Stimulated activated CD4-positive, alpha-beta T cell treated with anti-CD3 and anti-CD28 coated beads, Interleukin-1b, Interleukin-23, amount 100 ng/mL, for 1 hour (primary cell): ENCODE measurements around the gene TMEM185B.
A peak's percentile ranks its signal among the peaks of the same experiment; 100 is the strongest.
"Not testable (repeated sequence)": the region's sequence is repeated elsewhere in the genome, so short reads cannot be mapped to it uniquely, and the experiment has no call there.

Experiments
- DNase-seq, 2 donors: peaks; one replicate each; pipeline ENCODE4 v3.0.0-alpha.2; 2020; ENCODE audit warnings: low read depth in 2 of 2

Gene TMEM185B

GRCh38 chr2:120208381-120209353 lies 14.5 kb downstream of the TMEM185B start:
- DNase-seq: no peak

GRCh38 chr2:120206022-120206581 lies 17.1 kb downstream of the TMEM185B start:
- no peak for DNase-seq

- DNase-seq: no peak
Measured at GRCh38 chr2:120204945-120205670, 18.1 kb downstream of the TMEM185B start.

GRCh38 chr2:120204417-120204816 lies 18.8 kb downstream of the TMEM185B start:
- DNase-seq: no peak

GRCh38 chr2:120204022-120204405 lies 19.2 kb downstream of the TMEM185B start:
- no peak for DNase-seq

GRCh38 chr2:120203251-120204021 lies 19.8 kb downstream of the TMEM185B start:
- DNase-seq: no peak

GRCh38 chr2:120199817-120200459 lies 23.3 kb downstream of the TMEM185B start:
- DNase-seq: not testable (repeated sequence)

- no peak for DNase-seq
Measured at GRCh38 chr2:120195553-120195952, 27.6 kb downstream of the TMEM185B start.

GRCh38 chr2:120192280-120192679 lies 30.9 kb downstream of the TMEM185B start:
- no peak for DNase-seq

- no peak for DNase-seq
Measured at GRCh38 chr2:120189189-120189588, 34.0 kb downstream of the TMEM185B start.

GRCh38 chr2:120182019-120182560 lies 41.1 kb downstream of the TMEM185B start:
- DNase-seq: no peak

- no peak for DNase-seq
Measured at GRCh38 chr2:120180066-120180465, 43.1 kb downstream of the TMEM185B start.

GRCh38 chr2:120179396-120179795 lies 43.8 kb downstream of the TMEM185B start:
- DNase-seq: no peak

- DNase-seq: no peak
Measured at GRCh38 chr2:120177973-120178372, 45.2 kb downstream of the TMEM185B start.

- peak; percentile 51 to 53 for DNase-seq
Measured at GRCh38 chr2:120177001-120177621, 46.1 kb downstream of the TMEM185B start.

GRCh38 chr2:120176526-120176925 lies 46.7 kb downstream of the TMEM185B start:
- DNase-seq: no peak

- no peak for DNase-seq
Measured at GRCh38 chr2:120174963-120175581, 48.1 kb downstream of the TMEM185B start.
